Erythroblast (primary cell): Measurements from ENCODE around the gene ZNF628.

ENCODE experiments used
- DNase-seq, 2 experiments: peaks; one replicate each; lab custom pipeline; 2025; lab: John Stamatoyannopoulos, UW
- GATA1 ChIP-seq: IDR thresholded peaks from 2 replicates; pipeline ENCODE4 v1.6.1; 2011; ENCODE audit warnings: low read depth, mild to moderate bottlenecking, control low read depth, low read length, moderate library complexity
- POLR2A ChIP-seq: IDR thresholded peaks from 2 replicates; pipeline ENCODE4 v1.6.1; 2011; ENCODE audit warnings: mild to moderate bottlenecking, low read length

The ZNF628 gene

DNA sequence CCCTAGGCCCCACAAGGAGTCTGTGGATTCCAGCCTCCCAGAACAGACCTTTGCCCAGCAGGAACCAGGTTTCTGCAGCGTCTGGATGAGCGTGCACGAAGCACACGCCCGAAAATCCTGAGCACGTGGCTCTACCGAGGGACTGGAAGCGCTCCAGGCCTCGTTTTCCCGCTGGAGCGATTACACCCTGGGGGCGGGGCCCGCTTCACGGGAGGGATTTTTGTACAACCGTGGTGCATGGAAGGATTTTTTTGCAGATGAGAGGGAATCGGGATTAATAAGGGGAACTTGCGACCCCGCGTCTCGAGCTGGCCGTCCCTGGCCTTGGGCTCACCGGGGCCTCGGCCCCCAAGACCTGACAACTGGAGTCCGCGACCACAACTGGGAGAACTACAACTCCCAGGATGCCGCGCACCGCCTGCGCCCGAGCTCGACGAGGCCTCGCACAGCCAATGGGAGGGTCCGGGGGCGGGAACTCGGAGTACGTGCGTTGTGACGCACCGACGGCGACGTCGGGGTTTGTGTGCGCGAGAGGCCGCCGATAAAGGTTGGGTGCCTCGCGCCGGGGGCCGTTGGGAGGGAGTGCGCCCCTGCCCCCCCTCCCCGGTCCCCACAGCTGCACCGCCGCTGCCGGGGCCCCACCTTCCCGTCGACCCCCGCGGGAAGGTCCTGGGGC is at the start of gene ZNF628:
TSS of gene ZNF628 (plus strand) at position 518 of the 676 bp plus-strand sequence. CDS start 3,294 bp downstream, outside the sequence.
- TF ChIP-seq GATA1 (no peak), POLR2A (peak; percentile 53)
- DNase-seq, result peak; percentile 99

GRCh38 chr19:55431183-55431582 is 45.2 kb upstream of the ZNF628 start:
- TF ChIP-seq POLR2A (no peak), GATA1 (no peak)
- DNase-seq, result no peak

GRCh38 chr19:55432241-55432959 is 44.0 kb upstream of the ZNF628 start:
- no peak for TF ChIP-seq GATA1
- DNase-seq, result no peak

DNA sequence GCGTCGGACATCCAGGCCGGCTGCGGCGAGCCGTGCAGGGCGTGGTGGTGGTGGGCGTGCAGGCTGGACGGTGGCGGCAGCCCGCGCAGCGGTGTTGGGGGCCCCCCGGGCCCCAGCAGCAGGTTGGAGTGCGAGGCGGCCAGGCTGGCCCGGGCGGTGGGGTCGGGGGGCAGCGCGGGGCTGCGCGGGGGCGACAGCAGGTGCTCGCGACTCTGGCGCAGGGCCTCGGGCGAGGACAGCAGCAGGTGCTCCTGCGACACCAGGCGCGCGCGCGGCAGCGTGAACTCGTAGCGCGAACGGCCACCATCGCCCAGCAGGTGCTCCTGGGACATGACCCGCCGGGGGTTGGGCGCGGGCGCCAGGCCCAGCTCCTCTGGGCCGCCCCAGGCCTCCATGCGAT is 43.1 kb upstream of the ZNF628 start:
- no peak for DNase-seq

DNA sequence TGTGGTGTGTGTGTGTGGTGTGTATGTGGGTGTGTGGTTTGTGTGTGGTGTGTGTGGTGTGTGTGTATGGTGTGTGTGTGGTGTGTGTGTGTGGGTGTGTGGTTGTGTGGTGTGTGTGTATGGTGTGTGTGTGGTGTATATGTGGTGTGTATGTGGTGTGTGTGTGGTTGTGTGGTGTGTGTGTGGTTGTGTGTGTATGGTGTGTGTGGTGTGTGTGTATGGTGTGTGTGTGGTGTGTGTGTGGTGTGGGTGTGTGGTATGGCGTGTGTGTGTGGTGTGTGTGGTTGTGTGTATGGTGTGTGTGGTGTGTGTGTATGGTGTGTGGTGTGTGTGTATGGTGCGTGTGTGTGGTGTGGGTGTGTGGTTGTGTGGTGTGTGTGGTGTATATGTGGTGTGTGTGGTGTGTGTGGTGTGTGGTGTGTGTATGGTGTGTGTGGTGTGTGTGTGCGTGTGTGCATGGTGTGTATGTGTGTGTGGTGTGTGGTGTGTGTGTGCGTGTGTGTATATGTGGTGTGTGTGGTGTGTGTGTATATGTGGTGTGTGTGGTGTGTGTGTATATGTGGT is 42.0 kb upstream of the ZNF628 start:
- peak in 1 of 2 experiments; percentile 56 for DNase-seq
- TF ChIP-seq GATA1, result no peak
- no peak for TF ChIP-seq POLR2A

More for the DNA sequence above, 43.1 kb upstream of the ZNF628 start:
- TF ChIP-seq POLR2A (no peak), GATA1 (no peak)

GRCh38 chr19:55435020-55435419 is 41.4 kb upstream of the ZNF628 start:
- no peak for TF ChIP-seq GATA1
- TF ChIP-seq POLR2A, result no peak
- peak in 1 of 2 experiments; percentile 71 for DNase-seq

- DNase-seq, result no peak
- TF ChIP-seq POLR2A (no peak), GATA1 (no peak)
Measured at GRCh38 chr19:55436847-55437246, 39.6 kb upstream of the ZNF628 start.

GRCh38 chr19:55437410-55437809 is 39.0 kb upstream of the ZNF628 start:
- TF ChIP-seq POLR2A (no peak), GATA1 (no peak)
- peak; percentile 70 to 74 for DNase-seq

DNA sequence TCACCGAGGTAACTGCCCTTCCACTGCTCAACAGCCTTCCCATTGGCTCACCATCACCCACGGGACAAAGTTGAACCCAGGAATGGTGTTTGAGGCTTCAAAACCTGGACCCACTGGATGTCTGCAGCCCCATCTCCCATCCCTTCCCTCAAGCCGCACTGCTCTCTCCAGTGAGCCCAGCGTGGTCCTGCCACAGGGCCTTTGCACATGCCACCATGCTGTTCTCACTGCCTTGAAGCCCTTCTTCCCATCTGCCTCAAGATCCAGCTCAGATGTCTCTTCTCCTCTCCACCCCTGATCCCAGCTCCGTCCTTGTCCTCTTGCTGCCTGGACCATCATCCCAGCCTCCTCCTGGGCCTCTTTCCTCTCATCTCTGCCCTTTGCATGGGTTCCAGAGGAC is 37.4 kb upstream of the ZNF628 start:
- DNase-seq, result no peak
- TF ChIP-seq POLR2A (no peak), GATA1 (no peak)

- peak; percentile 58 to 71 for DNase-seq
- no peak for TF ChIP-seq GATA1
- TF ChIP-seq POLR2A, result peak; percentile 28
Measured at GRCh38 chr19:55440411-55441105, 35.9 kb upstream of the ZNF628 start.

- no peak for DNase-seq
- TF ChIP-seq GATA1 (no peak), POLR2A (no peak)
Measured at GRCh38 chr19:55441319-55441691, 35.1 kb upstream of the ZNF628 start.

DNA sequence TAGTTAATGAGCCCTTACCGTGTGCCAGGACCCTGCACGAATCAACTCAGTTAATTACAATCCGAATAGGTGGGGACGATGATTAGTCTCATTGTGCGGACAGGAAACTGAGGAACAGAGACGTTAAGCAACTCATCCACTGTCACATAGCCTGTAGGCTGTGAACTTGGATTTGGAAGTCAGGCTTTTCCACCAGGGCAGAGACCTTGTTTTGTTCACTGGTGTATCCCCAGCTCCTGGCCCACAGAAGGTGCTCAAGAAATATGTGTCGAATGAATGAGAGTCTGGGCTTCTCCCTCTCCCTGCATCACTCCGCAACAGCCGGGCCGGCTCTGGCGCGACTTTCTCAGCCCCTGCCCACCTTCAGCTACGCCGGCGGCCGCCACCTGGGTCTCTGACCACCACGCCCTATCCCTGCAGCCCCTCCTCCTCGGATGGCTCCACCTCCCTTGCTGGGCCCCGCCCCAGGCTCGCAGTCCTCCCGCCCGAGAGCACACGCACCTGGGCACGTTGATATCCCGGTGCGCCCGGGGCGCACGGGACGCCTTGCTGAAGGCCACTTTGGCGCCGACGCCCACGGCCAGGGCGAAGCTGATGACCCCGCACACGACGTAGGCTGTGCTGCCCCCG is 34.6 kb upstream of the ZNF628 start:
- DNase-seq, result peak; percentile 67 to 76

GRCh38 chr19:55442372-55442961 is 34.0 kb upstream of the ZNF628 start:
- TF ChIP-seq POLR2A, result no peak
- TF ChIP-seq GATA1, result no peak
- peak; percentile 65 to 74 for DNase-seq

More for the DNA sequence above, 34.6 kb upstream of the ZNF628 start:
- TF ChIP-seq POLR2A, result peak; percentile 40
- TF ChIP-seq GATA1, result no peak
